DMS79 treated with DMSO at 0.1 percent for 48 hours (cell line): ENCODE results near the gene N4BP3.
"Not testable (repeated sequence)": the region's sequence is repeated elsewhere in the genome, so short reads cannot be mapped to it uniquely, and the experiment has no call there.

ENCODE experiments used
- DNase-seq: peaks from one replicate; lab custom pipeline; 2025; lab: John Stamatoyannopoulos, UW

The N4BP3 gene, protein sequence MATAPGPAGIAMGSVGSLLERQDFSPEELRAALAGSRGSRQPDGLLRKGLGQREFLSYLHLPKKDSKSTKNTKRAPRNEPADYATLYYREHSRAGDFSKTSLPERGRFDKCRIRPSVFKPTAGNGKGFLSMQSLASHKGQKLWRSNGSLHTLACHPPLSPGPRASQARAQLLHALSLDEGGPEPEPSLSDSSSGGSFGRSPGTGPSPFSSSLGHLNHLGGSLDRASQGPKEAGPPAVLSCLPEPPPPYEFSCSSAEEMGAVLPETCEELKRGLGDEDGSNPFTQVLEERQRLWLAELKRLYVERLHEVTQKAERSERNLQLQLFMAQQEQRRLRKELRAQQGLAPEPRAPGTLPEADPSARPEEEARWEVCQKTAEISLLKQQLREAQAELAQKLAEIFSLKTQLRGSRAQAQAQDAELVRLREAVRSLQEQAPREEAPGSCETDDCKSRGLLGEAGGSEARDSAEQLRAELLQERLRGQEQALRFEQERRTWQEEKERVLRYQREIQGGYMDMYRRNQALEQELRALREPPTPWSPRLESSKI

DNA sequence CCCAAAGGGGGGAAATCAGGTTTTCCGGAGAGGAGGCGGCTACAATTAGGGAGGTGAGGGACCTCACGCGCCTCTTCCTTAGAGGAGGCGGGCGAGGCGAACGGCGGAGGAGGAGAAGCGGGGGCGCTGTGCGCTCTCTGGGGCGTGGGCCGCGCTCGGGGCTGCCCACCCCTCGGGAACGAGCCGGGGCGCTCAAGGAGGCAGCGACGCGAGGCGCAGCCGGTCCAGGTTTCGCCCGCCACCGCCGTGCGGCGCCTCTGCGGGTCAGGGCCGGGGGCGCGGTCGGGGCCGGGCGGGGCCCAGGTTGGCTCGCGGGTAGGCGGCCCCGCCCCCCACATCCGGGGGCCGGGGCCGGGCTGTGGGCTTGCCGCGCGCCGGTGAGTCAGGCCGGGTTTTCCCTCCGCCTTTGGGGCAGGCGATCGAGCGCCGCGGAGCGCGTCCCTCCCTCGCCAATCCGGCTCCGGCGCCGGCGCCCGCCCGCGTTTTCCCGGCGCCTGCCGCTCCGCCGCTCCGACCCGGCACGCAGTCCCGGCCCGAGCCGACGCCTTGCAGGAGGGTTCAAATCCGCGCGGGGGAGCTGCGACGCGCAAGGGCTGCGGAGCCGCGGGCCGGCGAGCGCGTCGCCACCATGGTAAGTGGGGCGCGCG lies at the start of gene N4BP3:
Gene N4BP3 (plus strand): TSS at position 392 of the 647 bp plus-strand sequence. CDS start 6,052 bp downstream, outside the sequence.
- peak; percentile 14 for DNase-seq

DNA sequence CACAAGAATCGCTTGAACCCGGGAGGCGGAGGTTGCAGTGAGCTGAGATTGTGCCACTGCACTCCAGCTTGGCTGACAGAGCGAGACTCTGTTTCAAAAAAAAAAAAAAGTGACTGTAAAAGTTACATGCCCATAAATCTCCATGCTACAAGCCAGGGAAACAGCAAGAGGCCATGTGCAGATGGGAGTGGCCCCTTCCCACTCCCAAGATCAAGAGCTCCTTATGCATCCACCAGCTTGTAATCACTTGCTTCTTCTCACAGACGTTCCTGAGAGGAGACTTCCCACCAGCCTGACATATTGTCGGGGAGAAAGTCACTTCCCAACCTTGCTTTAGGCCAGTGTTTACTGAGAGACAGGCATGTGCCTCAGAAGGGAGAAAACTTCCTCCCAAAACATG lies 45.6 kb upstream of the N4BP3 start:
- DNase-seq = peak; percentile 17

DNA sequence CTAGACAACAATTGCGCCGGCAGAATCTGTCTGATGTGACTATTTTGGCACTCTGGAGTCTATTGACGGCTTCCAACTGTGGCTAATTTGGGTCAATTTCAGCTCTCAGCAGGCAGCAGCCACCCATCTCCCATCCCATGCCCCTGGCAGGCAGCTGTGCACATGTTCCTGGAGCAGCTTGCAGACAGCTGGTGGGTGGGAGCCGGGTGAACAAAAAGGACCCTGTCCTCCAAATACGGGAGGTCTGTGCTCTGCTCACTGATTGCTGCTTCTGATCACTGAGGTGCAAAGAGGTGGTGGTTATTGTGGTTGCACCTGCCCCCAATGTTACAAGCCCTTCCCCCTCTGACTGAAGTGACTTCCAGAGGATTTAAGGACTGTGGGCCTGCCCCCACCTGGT lies 45.0 kb upstream of the N4BP3 start:
- DNase-seq = peak; percentile 39

DNA sequence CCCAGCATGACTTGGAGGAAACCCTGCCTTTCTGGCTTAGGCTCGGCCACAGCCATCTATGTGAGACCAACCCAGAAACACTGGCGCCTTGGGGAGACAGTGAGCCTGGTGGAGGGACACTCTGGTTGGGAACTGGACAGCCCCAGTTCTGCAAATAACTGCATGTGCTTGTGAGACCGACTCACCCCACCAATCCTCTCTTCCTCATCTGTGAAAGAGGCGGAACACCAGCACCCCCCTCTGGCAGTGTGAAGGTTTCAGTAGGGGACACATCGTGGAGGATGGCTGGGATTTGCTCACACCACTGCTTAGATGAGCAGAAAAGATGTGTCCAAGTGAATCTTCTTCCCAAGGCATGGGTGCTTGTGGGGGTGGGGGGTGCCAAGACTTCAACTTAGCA lies 43.4 kb upstream of the N4BP3 start:
- no peak for DNase-seq

DNA sequence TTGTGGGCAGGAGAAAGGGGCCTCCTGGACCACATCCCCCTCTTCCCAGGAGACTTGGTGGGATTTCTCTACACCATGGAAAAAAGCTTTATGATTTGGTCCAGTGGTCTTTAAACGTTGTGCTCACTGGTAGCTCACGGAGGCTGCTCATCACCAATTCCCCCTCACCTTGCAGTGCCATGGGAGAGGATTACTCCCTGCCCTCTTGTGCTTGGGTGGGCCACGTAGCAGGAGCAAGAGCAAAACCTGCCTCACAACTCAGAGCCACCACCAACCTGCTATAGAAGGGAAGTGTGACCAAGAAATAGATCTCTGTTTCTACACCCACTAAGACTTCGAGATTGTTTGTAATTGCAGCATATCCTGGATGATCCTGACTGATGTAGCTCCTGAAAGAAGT lies 42.2 kb upstream of the N4BP3 start:
- no peak for DNase-seq

DNA sequence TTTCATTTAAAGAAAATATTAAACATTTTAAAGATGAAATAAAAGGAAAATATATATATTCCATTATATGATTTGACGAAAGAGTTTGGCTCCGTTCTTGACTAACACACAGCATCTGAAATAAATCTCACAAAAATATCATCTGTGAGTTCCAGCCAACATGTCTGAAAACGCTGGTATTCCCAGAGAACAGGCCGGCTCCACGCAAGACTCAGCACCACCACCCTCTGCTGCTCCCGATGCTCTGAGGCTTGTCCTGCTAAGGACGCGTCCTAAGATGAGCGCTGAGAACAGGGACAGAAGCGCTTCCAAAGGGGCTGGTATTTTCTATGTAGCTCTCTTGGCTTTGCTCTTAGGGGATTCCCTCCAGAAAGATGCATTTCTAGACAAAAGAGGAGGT lies 40.6 kb upstream of the N4BP3 start:
- no peak for DNase-seq

DNA sequence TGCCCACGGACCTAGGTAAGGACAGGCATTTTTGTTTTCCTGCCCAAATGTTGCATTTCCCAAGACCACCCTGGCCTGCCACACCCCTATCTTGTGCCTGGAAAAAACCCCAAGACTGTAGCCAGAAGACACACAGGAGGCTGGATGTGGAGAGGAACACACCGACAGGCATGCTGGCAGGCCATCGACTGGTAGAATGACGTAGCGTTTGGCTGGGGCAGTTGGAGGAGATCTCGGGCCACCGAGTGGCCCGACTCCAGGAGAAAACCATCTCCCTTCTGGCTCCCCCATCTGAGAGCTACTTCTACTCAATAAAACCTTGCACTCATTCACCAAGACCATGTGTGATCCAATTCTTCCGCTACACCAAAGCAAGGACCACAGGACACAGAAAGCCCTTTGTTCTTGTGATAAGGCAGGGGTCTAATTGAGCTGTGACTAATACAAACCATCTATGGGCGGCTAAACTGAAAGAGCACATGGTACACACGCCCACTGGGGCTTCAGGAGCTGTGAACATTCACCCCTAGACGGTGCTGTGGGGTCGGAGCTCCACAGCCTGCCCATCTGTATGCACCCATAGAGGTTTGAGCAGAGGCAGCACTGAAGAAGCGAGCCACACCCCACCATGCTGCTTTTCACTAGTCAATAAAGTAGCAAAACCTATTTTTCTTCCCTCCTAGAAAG lies 38.9 kb upstream of the N4BP3 start:
- no peak for DNase-seq

DNA sequence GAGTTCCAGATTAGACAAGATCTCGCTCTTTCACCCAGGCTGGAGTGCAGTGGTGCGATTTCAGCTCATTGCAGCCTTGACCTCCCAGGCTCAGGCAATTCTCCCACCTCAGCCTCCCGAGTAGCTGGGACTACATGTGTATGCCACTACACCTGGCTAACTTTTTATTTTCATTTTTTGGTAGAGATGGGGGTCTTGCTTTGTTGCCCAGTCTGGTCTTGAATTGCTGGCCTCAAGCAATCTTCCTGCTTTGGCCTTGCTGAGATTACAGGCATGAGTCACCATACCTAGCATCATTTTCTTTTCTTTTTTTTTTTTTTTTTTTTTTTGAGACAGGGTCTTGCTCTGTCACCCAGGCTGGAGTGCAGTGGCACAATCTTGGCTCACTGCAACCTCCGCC lies 36.4 kb upstream of the N4BP3 start:
- not testable (repeated sequence) for DNase-seq

DNA sequence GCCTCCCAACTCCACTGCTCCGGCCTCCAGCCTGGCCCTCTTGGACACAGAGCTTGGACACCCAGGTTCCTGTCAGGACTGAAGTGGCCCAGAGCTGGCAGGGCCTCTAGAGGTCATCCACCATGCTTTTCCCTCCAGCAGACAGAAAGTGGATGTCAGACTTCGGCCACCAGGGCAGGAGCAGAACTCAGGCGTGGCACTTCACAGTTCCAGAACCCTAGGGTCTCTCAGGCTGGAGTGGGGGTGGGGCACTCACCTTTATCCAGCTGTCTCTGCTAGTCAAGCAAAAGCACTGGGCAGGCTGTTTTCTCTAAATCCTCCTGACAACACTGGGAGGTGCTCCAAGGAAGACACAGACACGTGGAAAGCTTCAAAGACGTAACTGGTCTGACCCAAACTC lies 35.6 kb upstream of the N4BP3 start:
- DNase-seq = no peak

DNA sequence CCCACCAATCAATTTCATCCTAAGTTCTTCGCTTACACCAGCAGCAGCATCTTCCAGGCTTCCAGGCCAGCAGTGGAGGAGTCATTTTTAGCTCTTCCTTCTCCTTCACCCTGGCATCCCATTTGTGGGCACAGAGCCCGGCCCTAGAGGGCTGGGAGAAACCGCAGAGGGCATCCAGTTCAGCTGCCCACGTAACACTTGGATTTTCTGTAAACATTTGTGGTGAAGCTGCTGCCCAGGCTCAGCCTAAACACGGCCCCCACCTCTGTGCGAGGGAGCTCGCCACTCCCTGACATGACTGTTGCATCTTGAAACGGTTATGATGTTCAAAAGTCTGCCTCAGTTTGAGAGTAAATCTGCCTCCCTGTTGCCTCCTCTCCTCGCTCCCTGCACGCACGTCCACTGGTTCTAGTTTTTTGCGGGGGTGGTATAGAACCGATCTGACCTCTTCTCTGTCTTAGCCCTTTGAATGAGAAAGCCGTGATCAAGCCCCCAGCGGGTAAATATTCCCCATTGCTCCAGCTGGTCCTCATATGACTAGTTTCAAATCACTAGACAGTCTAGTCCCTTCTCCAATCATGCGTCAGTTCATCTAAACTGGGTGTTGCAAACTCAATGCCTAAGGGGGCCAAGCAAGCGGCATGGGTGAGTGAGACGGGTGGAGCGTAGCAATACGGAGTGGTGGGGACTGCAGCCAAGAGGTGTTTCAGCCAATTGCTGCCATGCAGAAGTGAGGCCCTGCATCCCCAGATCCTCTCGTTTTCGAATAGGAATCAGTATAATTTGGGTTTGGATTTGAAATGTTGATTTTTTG lies 34.9 kb upstream of the N4BP3 start:
- DNase-seq = peak; percentile 4

DNA sequence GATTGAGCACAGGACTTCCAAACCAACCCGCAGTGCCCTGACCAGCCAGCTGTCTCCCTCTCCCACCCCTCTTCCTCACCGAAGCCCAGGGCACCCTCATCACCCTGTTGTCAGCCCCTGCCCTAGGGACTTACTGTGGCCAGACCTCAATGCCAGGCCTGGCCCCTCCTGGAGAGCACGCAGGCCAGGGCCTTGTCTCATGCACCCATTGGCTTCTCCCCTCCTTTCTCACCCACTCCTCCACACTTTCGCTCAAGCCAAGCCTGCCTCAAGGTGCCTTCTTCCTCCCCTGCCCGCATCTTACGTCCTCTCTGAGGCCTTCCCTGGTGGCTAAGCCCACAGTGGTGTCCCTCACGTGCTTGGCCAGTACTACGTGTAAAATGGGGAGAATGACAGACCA lies 33.3 kb upstream of the N4BP3 start:
- no peak for DNase-seq

DNA sequence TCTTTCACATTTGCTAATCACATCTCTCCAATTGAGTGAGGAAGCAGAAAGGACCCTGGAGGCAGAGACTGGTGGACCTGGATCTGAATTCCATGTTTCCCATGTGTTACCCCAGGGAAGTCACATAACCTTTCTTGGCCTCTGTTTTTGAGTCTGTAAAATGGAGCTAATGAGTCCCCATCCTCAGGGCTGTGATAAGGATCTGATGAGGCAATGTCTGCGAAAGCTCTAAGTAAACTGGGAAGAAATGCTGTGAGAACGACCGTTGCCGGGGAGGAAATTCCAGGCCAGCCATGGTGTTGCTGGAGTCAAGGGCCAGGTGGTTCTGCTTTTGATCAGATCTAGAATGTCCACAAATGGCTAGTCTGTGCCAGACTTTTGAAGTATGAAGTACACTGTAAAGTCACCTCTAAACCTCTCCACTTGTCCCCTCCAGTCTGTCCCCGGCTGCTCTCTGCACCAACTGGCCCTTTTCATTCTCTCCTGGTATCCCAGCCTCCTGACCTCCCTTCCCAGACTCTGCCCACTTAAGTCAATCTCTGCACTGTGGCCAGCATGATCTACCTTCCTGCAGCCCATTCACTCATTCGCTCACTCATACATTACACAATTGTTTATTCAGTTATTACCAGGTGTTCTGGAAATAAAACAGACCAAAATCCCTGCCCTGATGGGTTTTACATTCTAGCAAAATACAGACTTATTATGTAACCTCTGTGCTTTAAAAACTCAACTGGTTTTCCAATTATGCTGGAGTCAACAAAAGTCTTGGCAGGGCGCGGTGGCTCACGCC lies 32.5 kb upstream of the N4BP3 start:
- DNase-seq = no peak

DNA sequence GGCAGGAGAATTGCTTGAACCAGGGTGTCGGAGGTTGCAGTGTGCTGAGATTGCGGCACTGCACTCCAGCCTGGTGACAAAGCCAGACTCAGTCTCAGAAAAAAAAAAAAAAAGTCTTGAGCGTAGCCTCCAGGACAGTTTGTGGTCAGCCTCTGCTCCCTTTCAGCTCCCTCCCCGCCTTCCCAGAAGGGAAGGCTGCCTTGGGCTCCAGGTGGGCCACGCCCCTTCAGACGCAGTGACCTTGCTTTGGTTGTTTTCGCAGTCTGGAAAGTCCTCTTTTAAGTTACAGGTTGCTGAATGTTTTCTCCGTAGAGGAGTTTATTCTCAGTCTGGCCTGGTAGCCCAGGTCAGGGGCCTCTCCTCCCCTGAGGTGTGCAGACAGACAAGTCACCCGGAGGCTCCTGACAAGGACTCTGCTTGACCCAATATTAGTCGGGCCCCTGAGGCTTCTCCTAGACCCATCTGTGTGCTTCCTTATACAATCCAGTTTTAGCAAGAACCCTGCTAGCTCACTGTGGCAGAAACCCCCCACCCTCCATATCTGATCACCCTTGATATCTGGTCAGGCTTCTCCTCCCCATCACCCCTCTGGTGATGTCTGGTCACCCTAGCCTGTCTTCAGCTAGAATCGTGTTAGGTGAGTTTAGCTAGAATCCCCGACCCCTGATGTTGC lies 31.6 kb upstream of the N4BP3 start:
- DNase-seq = no peak

DNA sequence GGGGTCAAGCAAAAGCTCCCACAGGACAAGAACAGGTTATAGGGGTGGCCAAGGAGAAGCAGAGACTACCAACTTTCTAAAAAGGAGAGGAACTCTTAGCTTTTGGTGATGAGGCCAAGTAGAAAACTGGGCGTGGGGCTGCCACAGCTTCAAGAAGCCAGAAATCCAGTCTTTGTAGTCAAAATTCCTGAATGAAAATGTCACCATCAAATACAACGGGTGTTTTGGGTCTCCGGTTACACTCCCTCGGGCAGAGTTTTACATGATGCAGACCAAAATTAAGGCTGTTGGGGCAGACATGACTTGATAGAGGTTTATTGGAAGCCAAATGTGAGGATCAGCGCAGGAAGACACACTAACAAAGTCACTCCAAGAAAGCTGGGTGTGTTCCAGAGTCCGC lies 29.4 kb upstream of the N4BP3 start:
- no peak for DNase-seq

DNA sequence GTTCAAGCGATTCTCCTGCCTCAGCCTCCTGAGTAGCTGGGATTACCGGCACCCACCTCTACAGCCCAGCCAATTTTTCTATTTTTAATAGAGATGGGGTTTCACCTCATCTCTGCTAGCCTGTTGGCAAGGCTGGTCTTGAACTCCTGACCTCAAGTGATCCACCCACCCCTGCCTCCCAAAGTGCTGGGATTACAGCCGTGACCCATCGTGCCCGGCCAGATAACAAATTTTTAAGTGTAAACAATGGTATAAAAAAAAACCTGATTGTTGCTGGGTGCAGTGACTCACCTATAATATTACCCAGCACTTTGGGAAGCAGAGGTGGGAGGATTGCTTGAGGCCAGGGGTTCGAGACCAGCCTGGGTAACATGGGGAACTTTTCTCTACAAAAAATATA lies 28.0 kb upstream of the N4BP3 start:
- DNase-seq = no peak

DNA sequence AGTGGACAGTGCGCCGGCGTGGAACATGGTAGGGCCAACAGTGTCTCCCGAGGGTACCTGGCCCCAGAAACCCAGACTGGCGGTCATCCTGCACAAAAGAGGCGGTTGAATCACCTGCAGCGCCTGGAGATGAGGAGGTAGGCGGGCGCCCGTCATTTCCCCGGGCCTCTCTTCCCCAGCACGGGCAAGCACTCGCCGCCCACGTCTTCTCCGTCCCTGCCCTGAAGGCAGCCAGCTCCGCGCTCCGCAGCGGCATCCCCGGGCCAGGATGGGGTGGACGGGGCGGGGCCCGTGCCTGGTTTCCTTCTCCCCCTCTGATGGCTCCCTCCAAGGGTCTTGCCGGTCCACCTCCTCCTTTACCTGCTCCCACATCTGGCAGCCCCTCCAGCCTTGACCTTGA lies 27.1 kb upstream of the N4BP3 start:
- no peak for DNase-seq

DNA sequence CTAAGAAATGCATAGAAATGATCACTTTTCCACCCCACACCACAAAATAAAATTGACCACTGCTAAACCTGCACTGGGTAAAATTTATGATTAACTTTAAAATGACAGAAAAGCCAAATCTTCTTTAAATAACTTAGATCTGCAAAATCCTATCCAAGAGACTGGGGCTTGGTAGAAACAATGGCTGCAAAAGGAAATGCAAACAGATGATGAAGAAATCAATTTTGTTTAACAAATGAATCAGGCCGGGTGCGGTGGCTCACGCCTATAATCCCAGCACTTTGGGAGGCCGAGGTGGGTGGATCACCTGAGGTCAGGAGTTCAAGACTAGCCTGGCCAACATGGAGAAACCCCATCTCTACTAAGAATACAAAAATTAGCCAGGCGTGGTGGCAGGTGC lies 26.1 kb upstream of the N4BP3 start:
- DNase-seq = not testable (repeated sequence)

DNA sequence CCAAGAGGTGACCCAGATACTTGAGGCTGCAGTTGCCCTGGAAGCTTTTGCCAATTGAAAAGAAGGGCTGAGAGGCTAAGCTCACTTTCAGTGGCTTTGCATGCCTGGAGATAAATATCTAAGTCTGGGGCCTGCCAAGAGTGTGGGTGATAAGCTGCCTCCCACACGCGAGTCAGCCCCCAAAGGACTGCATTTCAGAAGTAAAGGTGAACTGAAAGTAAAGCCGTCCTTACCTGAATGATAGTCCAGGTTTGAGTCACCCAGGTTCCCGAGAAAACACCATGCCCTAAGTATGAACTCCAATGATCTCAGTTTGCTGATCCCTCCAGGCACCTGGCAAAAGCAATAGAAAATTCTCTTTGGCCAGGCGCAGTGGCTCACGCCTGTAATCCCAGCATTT lies 22.5 kb upstream of the N4BP3 start:
- no peak for DNase-seq

DNA sequence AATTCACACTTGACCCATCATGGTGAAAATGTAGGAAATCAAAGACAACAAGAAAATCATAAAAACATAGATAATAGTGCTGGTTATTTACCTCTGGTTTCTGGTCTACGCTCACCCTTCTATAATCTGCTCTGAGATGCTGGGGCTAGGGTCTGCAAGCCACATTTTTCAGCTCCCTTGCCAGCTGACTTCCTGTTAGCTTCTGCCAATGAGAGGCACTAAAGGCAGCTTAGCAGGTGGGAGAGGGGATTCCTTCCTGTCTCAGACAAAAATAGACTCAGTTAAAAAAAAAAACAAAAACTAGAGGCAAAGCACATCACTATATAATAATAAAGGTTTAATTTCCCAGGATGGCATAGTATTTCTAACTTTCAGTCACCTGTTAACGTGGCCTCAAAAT lies 20.2 kb upstream of the N4BP3 start:
- DNase-seq = no peak

DNA sequence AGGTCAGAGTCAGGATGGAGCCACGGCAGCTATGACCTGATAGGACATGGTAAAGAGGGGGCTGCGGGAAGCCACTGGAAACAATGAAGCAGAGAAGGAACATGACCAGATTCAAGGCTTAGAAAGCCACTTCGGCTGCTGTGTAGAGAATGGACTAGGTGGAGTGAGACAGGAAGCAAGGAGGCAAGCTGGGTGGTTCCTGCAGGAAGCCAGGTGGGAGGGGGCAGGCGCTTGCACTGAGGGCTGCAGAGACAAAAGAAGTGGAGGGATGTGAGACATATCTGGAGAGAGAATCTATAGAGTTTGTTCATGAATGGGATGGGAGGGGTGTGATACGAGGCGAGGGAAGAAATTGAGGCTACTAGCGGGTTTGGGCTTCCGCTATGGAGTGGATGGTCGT lies 19.0 kb upstream of the N4BP3 start:
- no peak for DNase-seq

DNA sequence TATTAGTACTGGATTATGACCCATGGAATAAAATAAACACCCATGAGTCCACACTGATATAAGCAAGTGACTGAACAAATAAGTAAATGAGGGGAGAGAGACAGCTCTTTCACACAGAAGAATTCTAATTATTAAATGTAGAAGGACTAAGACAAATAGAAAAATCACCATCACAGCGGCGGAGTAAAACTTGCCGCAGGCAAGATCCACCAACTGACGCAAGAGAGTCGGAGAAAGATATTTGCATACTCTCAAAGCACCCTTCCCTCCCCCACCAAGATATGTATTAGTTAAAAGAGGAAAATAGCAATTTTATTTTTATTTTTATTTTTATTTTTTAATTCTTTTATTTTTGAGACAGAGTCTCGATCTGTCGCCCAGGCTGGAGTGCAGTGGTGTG lies 14.6 kb upstream of the N4BP3 start:
- DNase-seq = no peak
